Vagina (tissue), 2 donors: ENCODE data around the gene FAM107B. TPM values are rescaled to one million over a fixed set of nuclear protein-coding genes. Genes with fewer than 3 reads are reported as not detected.

Experiments used
- DNase-seq, 2 donors: peaks; one replicate each; pipeline ENCODE4 v3.0.0-alpha.2; 2017; ENCODE audit errors: extremely low spot score in 2 of 2
- H3K27ac ChIP-seq: fragments of 200-600 bp; sonication (generic); one replicate; pipeline ENCODE4 v1.5.1; 2019
- H3K27me3 ChIP-seq: fragments of 200-600 bp; sonication (generic); one replicate; pipeline ENCODE4 v1.5.1; 2019
- H3K36me3 ChIP-seq, 2 donors: fragments of 200-600 bp; sonication (generic); one replicate each; pipeline ENCODE4 v1.5.1; 2017 to 2019
- H3K4me1 ChIP-seq: fragments of 200-600 bp; sonication (generic); one replicate; pipeline ENCODE4 v1.5.1; 2019
- H3K4me3 ChIP-seq, 2 donors: fragments of 200-600 bp; sonication (generic); 1 replicate in 1 of 2; 2 replicates in 1 of 2; pipeline ENCODE4 v1.5.1; 2016 to 2019
- H3K9me3 ChIP-seq: fragments of 200-600 bp; sonication (generic); one replicate; pipeline ENCODE4 v1.5.1; 2019
- POLR2A ChIP-seq, 2 donors: fragments of 450-650 bp; IDR thresholded peaks; one replicate each; pipeline ENCODE4 v1.6.1; 2017; ENCODE audit warnings: antibody characterized with exemption in 2 of 2, mild to moderate bottlenecking in 2 of 2, moderate library complexity in 2 of 2
- POLR2AphosphoS5 ChIP-seq, 2 donors: sonication (generic); formaldehyde crosslinking; IDR thresholded peaks; one replicate each; pipeline ENCODE4 v1.9.0; 2017; ENCODE audit warnings: antibody characterized with exemption in 2 of 2, mild to moderate bottlenecking in 2 of 2, low read depth in 1 of 2; ENCODE audit not compliant: insufficient read depth in 1 of 2
- intact Hi-C: fragments of 100-400 bp; cut with DNase I; formaldehyde crosslinking; loops from one replicate; pipeline ENCODE4 v1.15.1; 2023
- total RNA-seq: library from RNA; depleted of rRNA; stranded (reverse); fragments of >200 nt; gene quantifications from one replicate; pipeline ENCODE4 v1.2.3, GENCODE V29; 2016
- TF ChIP-seq, protein P1 (sequence below), 3 experiments: fragments of 450-650 bp in 2 of 3; fragments of 200-600 bp in 1 of 3; sonication (generic) in 1 of 3; IDR thresholded peaks; one replicate each; pipeline ENCODE4 v1.5.1; 2017 to 2019; ENCODE audit warnings: antibody characterized with exemption in 3 of 3, mild to moderate bottlenecking in 2 of 3, moderate library complexity in 2 of 3

Gene FAM107B
- total RNA-seq, 1 donor from 2014 or later = 33.4 TPM

- Histone ChIP-seq H3K4me3 (no peak overlapping the region), H3K27me3 (no peaks in the 10 kb centered on the region), H3K36me3 (no peaks in the 10 kb centered on the region), H3K9me3 (no peaks in the 10 kb centered on the region), H3K27ac (no peak overlapping the region), H3K4me1 (peaks cover 4% of the 10 kb centered on the region)
- intact Hi-C loops = no loop called here
- no peak for DNase-seq
- TF ChIP-seq POLR2A (IDR thresholded peaks at IDR 0.05) = no peak
- TF ChIP-seq, protein P1, sequence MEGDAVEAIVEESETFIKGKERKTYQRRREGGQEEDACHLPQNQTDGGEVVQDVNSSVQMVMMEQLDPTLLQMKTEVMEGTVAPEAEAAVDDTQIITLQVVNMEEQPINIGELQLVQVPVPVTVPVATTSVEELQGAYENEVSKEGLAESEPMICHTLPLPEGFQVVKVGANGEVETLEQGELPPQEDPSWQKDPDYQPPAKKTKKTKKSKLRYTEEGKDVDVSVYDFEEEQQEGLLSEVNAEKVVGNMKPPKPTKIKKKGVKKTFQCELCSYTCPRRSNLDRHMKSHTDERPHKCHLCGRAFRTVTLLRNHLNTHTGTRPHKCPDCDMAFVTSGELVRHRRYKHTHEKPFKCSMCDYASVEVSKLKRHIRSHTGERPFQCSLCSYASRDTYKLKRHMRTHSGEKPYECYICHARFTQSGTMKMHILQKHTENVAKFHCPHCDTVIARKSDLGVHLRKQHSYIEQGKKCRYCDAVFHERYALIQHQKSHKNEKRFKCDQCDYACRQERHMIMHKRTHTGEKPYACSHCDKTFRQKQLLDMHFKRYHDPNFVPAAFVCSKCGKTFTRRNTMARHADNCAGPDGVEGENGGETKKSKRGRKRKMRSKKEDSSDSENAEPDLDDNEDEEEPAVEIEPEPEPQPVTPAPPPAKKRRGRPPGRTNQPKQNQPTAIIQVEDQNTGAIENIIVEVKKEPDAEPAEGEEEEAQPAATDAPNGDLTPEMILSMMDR (IDR thresholded peaks at IDR 0.05) = no peak
- no peak for TF ChIP-seq POLR2AphosphoS5 (IDR thresholded peaks at IDR 0.05; ENCODE audit: insufficient read depth in 1 of 2, low read depth in 1 of 2)
These were observed 162.6 kb downstream of the FAM107B start for GRCh38 chr10:14611968-14612693.

DNA sequence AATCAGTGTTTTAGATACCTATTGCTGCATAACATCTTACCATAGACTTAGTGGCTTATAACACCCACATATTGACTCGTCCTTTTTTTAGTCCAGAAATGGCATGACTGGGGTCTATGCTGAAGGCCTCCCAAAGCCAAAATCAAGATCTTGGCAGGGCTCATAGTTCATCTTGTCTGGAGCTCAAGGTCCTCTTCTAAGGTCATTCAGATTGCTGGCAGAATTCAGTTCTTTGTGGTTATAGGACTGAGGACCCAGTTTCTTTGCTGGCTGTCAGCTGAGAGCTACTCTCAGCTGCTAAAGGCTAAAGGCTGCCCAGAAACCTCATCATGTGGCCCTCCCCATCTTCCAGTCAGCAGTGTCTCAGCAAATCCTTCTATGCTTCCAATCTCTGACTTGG lies 165.5 kb downstream of the FAM107B start:
- Histone ChIP-seq H3K27ac (no peak overlapping the region), H3K4me3 (no peak overlapping the region), H3K9me3 (no peaks in the 10 kb centered on the region), H3K36me3 (no peaks in the 10 kb centered on the region), H3K27me3 (no peaks in the 10 kb centered on the region), H3K4me1 (peaks cover 10% of the 10 kb centered on the region)
- TF ChIP-seq POLR2A (IDR thresholded peaks at IDR 0.05) (no peak), POLR2AphosphoS5 (IDR thresholded peaks at IDR 0.05; ENCODE audit: insufficient read depth in 1 of 2, low read depth in 1 of 2) (no peak)
- TF ChIP-seq, protein P1 (IDR thresholded peaks at IDR 0.05) = no peak
- no peak for DNase-seq
- intact Hi-C loops = loop anchor here (10.0 kb wide), 1 partner anchor 226 kb away; the partner anchor contains the start of genes CDNF, HSPA14 and MSANTD7

DNA sequence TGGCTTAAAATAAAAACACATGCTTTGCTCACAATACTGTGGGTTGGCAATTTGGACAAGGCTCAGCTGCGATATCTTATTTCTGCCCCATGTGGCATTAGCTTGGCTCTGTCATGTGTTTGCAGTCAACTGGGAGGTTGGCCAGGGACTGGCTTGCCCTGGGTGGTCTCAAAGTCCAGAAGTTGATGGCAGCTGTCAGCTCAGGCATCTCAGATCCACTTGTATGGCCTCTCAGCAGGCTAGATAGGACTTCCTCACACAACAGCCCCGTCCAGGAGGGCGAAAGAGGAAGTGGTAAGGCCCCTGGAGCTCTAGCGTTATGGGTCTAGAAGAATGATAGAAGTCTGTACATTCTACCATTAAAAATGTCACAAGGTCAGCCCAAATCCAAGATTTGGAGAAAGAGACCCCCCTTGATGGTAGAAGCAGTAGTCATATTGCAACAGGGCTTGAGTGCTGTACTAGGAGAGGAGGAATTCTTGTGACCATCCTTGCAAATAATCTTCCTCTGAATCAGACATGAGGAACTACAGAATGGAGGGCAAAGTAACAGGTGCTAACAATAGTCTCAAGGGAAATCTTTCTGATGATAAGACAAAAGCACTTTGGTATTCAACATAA lies 166.2 kb downstream of the FAM107B start:
- Histone ChIP-seq H3K36me3 (no peaks in the 10 kb centered on the region), H3K27me3 (no peaks in the 10 kb centered on the region), H3K4me1 (peaks cover 10% of the 10 kb centered on the region), H3K4me3 (no peak overlapping the region), H3K9me3 (no peaks in the 10 kb centered on the region), H3K27ac (no peak overlapping the region)
- intact Hi-C loops = loop anchor here (10.0 kb wide), 1 partner anchor 226 kb away; the partner anchor contains the start of genes CDNF, HSPA14 and MSANTD7
- no peak for DNase-seq
- no peak for TF ChIP-seq POLR2A (IDR thresholded peaks at IDR 0.05)
- TF ChIP-seq, protein P1 (IDR thresholded peaks at IDR 0.05) = no peak
- no peak for TF ChIP-seq POLR2AphosphoS5 (IDR thresholded peaks at IDR 0.05; ENCODE audit: insufficient read depth in 1 of 2, low read depth in 1 of 2)

GRCh38 chr10:14606633-14607032 lies 168.1 kb downstream of the FAM107B start:
- intact Hi-C loops = loop anchor here (10.0 kb wide), 1 partner anchor 228 kb away; the partner anchor contains the start of genes CDNF, HSPA14 and MSANTD7
- Histone ChIP-seq H3K27ac (no peak overlapping the region), H3K4me1 (peaks cover 22% of the 10 kb centered on the region), H3K27me3 (no peaks in the 10 kb centered on the region), H3K36me3 (no peaks in the 10 kb centered on the region), H3K9me3 (no peaks in the 10 kb centered on the region), H3K4me3 (no peak overlapping the region)
- no peak for DNase-seq
- no peak for TF ChIP-seq POLR2A (IDR thresholded peaks at IDR 0.05)

- no peaks in the 10 kb centered on the region for H3K27me3 ChIP-seq
- peak overlapping the region; percentile 87 for H3K27ac ChIP-seq
- intact Hi-C loops = loop anchor here (10.0 kb wide), 1 partner anchor 229 kb away; the partner anchor contains the start of genes CDNF, HSPA14 and MSANTD7
- H3K4me1 ChIP-seq = peaks cover 26% of the 10 kb centered on the region
- TF ChIP-seq, protein P1 (IDR thresholded peaks at IDR 0.05) = no peak
- no peak for TF ChIP-seq POLR2A (IDR thresholded peaks at IDR 0.05)
- no peak for TF ChIP-seq POLR2AphosphoS5 (IDR thresholded peaks at IDR 0.05; ENCODE audit: insufficient read depth in 1 of 2, low read depth in 1 of 2)
- H3K9me3 ChIP-seq = no peaks in the 10 kb centered on the region
- no peaks in the 10 kb centered on the region for H3K36me3 ChIP-seq
- no peak for DNase-seq
- H3K4me3 ChIP-seq = peak overlapping the region; percentile 61 to 84
These were observed 169.3 kb downstream of the FAM107B start for GRCh38 chr10:14605231-14605925.
